ENCODE results near the gene USP32. TPM values are rescaled to one million over a fixed set of nuclear protein-coding genes. Genes with fewer than 3 reads are reported as not detected.

The USP32 gene
- polyA plus RNA-seq, 1 experiment: 23.8 TPM

- ChIA-PET CTCF (interaction anchor here (0.7 to 1.3 kb wide), 2 partner anchors 14 to 18 kb away, joined by 3 read pairs; no protein-coding TSS in a partner anchor), POLR2A (no interaction called here)
- no peak overlapping the region for H3K4me3 ChIP-seq (ENCODE audit: low read depth, low read length)
- H3K27me3 ChIP-seq (ENCODE audit: control insufficient read depth, insufficient read depth, low read length): peaks cover 5% of the 10 kb centered on the region
- no peak for DNase-seq (ENCODE audit: low read depth)
- TF ChIP-seq, protein P1, sequence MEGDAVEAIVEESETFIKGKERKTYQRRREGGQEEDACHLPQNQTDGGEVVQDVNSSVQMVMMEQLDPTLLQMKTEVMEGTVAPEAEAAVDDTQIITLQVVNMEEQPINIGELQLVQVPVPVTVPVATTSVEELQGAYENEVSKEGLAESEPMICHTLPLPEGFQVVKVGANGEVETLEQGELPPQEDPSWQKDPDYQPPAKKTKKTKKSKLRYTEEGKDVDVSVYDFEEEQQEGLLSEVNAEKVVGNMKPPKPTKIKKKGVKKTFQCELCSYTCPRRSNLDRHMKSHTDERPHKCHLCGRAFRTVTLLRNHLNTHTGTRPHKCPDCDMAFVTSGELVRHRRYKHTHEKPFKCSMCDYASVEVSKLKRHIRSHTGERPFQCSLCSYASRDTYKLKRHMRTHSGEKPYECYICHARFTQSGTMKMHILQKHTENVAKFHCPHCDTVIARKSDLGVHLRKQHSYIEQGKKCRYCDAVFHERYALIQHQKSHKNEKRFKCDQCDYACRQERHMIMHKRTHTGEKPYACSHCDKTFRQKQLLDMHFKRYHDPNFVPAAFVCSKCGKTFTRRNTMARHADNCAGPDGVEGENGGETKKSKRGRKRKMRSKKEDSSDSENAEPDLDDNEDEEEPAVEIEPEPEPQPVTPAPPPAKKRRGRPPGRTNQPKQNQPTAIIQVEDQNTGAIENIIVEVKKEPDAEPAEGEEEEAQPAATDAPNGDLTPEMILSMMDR (IDR thresholded peaks at IDR 0.05; ENCODE audit: insufficient read depth, low read depth, low read length): no peak
- no peaks in the 10 kb centered on the region for H3K36me3 ChIP-seq (ENCODE audit: control insufficient read depth, insufficient read depth, low read length)
Measured at GRCh38 chr17:60157487-60158040, 234.4 kb downstream of the USP32 start.

DNA sequence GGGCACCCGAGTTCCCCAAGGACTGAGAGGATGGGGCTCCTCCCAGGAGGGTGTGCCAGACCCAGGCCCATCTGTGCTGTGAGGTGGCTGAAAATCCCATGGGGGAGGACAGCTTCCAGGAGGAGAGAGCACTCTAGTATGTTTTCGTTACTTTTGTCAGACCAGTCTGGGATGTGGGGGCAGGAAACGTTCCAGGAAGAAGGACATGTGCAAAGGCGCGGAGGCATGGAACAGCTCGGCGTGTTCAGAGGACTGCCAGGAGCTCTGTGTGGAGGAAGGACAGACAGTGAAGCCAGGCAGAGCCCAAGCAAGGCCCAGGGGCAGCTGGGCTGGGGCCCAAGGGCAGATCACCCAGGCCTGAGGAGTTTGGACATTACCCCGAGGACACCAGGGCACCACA lies 235.2 kb downstream of the USP32 start:
- Histone ChIP-seq H3K36me3 (ENCODE audit: control insufficient read depth, insufficient read depth, low read length) (no peaks in the 10 kb centered on the region), H3K27me3 (ENCODE audit: control insufficient read depth, insufficient read depth, low read length) (peaks cover 11% of the 10 kb centered on the region), H3K4me3 (ENCODE audit: low read depth, low read length) (no peak overlapping the region)
- ChIA-PET CTCF (interaction anchor here (0.7 kb wide), 1 partner anchor 14 kb away, joined by 3 read pairs; no protein-coding TSS in a partner anchor), POLR2A (no interaction called here)
- DNase-seq (ENCODE audit: low read depth): no peak
- TF ChIP-seq, protein P1 (IDR thresholded peaks at IDR 0.05; ENCODE audit: insufficient read depth, low read depth, low read length): no peak

- Histone ChIP-seq H3K27me3 (ENCODE audit: control insufficient read depth, insufficient read depth, low read length) (peaks cover 16% of the 10 kb centered on the region), H3K36me3 (ENCODE audit: control insufficient read depth, insufficient read depth, low read length) (no peaks in the 10 kb centered on the region), H3K4me3 (ENCODE audit: low read depth, low read length) (no peak overlapping the region)
- ChIA-PET POLR2A (no interaction called here), CTCF (no interaction called here)
- DNase-seq (ENCODE audit: low read depth): no peak
- TF ChIP-seq, protein P1 (IDR thresholded peaks at IDR 0.05; ENCODE audit: insufficient read depth, low read depth, low read length): no peak
Measured at GRCh38 chr17:60155815-60156214, 236.1 kb downstream of the USP32 start.

DNA sequence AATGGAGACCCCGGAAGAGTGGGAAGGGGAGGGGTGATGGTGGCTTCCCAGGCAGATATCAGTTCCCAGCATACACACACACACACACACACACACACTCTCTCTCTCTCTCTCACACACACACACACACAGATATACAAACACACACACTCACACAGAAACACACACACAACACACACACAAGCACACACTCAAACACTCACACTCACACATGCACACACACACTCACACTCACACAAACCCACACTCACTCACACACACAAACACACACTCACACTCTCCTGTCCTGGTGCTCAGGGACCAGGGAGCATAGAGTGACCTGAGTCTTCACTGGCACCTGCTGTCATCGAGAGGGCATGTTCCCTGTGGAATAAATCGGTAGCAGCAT lies 236.5 kb downstream of the USP32 start:
- ChIA-PET CTCF (no interaction called here), POLR2A (no interaction called here)
- DNase-seq (ENCODE audit: low read depth): no peak
- no peaks in the 10 kb centered on the region for H3K36me3 ChIP-seq (ENCODE audit: control insufficient read depth, insufficient read depth, low read length)
- peaks cover 17% of the 10 kb centered on the region for H3K27me3 ChIP-seq (ENCODE audit: control insufficient read depth, insufficient read depth, low read length)
- no peak overlapping the region for H3K4me3 ChIP-seq (ENCODE audit: low read depth, low read length)
- TF ChIP-seq, protein P1 (IDR thresholded peaks at IDR 0.05; ENCODE audit: insufficient read depth, low read depth, low read length): no peak

DNA sequence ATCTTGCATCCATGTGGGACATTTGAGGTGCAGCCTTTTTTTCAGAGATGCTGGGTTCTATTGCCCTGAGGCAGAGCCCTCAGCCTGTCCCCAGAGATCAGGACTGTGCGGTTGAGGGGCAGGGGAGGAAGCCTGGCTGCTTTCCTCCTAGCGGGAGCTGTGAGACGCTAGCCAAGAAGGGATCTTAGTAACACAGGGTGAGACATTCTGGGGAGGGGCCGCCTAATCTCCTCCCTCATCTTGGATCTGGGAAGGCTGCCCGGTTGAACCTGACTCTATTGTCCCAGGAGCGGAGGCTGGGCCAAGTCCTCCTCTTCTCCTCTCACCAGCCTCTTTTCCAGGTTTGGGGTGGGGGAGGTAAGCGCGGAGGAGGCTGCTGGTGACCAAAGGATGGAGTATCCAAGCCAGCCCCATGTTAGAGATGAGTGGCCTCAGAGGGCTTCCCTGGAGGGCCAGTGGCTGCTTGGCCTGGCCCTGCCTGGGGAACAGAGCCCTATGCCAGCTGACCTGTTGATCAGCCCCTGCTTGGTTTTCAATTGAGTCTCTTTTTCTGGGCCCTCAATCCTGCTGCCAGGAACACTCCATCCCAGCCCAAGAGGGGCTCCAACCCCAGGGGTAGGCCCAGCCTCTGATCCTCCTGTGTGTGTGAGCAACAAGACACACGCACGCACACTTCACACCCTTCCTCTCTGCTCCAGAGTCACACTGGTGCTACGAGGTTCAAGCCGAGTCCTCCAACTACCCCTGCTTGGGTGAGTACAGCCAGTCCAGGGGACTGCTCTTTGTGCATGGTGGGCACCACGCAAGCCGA lies 237.1 kb downstream of the USP32 start:
- ChIA-PET POLR2A (no interaction called here), CTCF (interaction anchor here (0.6 to 1.4 kb wide), 3 partner anchors 11 to 14 kb away, joined by 3 to 4 read pairs (median 4); no protein-coding TSS in a partner anchor)
- peak; percentile 46 for DNase-seq (ENCODE audit: low read depth)
- Histone ChIP-seq H3K4me3 (ENCODE audit: low read depth, low read length) (no peak overlapping the region), H3K27me3 (ENCODE audit: control insufficient read depth, insufficient read depth, low read length) (peaks cover 21% of the 10 kb centered on the region), H3K36me3 (ENCODE audit: control insufficient read depth, insufficient read depth, low read length) (no peaks in the 10 kb centered on the region)
- TF ChIP-seq, protein P1 (IDR thresholded peaks at IDR 0.05; ENCODE audit: insufficient read depth, low read depth, low read length): no peak
